Measurements from ENCODE around the gene CNTNAP2. TPM values are rescaled to one million over a fixed set of nuclear protein-coding genes. Genes with fewer than 3 reads are reported as not detected.

Gene CNTNAP2
- total RNA-seq, 4 donors from 2014 or later = 0.29 to 0.88 (median 0.33) TPM; not detected in 1

GRCh38 chr7:146960773-146961391, 844.3 kb downstream of the CNTNAP2 start:
- intact Hi-C loops (cut with DNase I) = no loop called here
- DNase-seq = no peak
- no peaks in the 10 kb centered on the region for H3K27me3 ChIP-seq
- 42 to 54% methylated on average over 5 of the region's 5 CpGs for WGBS, 2 donors
- H3K36me3 ChIP-seq = no peaks in the 10 kb centered on the region
- no peak overlapping the region for H3K27ac ChIP-seq
- no peak overlapping the region for H3K4me3 ChIP-seq (replicated peaks in 1 of 3)
- H3K9me3 ChIP-seq = no peaks in the 10 kb centered on the region
- no peaks in the 10 kb centered on the region for H3K4me1 ChIP-seq
- TF ChIP-seq CTCF (IDR thresholded peaks at IDR 0.05) = no peak
- TF ChIP-seq POLR2A (IDR thresholded peaks at IDR 0.05) = no peak

- no peak overlapping the region for H3K27ac ChIP-seq
- no peak overlapping the region for H3K4me3 ChIP-seq (replicated peaks in 1 of 3)
- no peaks in the 10 kb centered on the region for H3K9me3 ChIP-seq
- H3K27me3 ChIP-seq = no peaks in the 10 kb centered on the region
- TF ChIP-seq CTCF (IDR thresholded peaks at IDR 0.05) (no peak), POLR2A (IDR thresholded peaks at IDR 0.05) (no peak)
- WGBS, 2 donors = 64 to 80% methylated on average over 4 of the region's 4 CpGs
- no peak for DNase-seq
- H3K4me1 ChIP-seq = no peaks in the 10 kb centered on the region
- H3K36me3 ChIP-seq = no peaks in the 10 kb centered on the region
- intact Hi-C loops (cut with DNase I) = no loop called here
These were observed 845.0 kb downstream of the CNTNAP2 start for GRCh38 chr7:146961617-146962016.

GRCh38 chr7:146966274-146966673, 849.7 kb downstream of the CNTNAP2 start:
- H3K27me3 ChIP-seq = no peaks in the 10 kb centered on the region
- WGBS, 2 donors = 90 to 93% methylated on average over 3 of the region's 3 CpGs
- H3K27ac ChIP-seq = no peak overlapping the region
- no peaks in the 10 kb centered on the region for H3K36me3 ChIP-seq
- intact Hi-C loops (cut with DNase I) = no loop called here
- no peak for DNase-seq
- TF ChIP-seq CTCF (IDR thresholded peaks at IDR 0.05) (no peak), POLR2A (IDR thresholded peaks at IDR 0.05) (no peak)
- no peaks in the 10 kb centered on the region for H3K9me3 ChIP-seq
- no peak overlapping the region for H3K4me3 ChIP-seq (replicated peaks in 1 of 3)
- H3K4me1 ChIP-seq = no peaks in the 10 kb centered on the region

- no peak overlapping the region for H3K27ac ChIP-seq
- no peak for TF ChIP-seq CTCF (IDR thresholded peaks at IDR 0.05)
- TF ChIP-seq POLR2A (IDR thresholded peaks at IDR 0.05) = no peak
- no peak for DNase-seq
- no peaks in the 10 kb centered on the region for H3K4me1 ChIP-seq
- intact Hi-C loops (cut with DNase I) = no loop called here
- no peaks in the 10 kb centered on the region for H3K27me3 ChIP-seq
- whole genome bisulfite sequencing, 2 donors = 79 to 84% methylated on average over 2 of the region's 2 CpGs
- H3K4me3 ChIP-seq (replicated peaks in 1 of 3) = no peak overlapping the region
- H3K9me3 ChIP-seq = no peaks in the 10 kb centered on the region
- no peaks in the 10 kb centered on the region for H3K36me3 ChIP-seq
These were observed 865.9 kb downstream of the CNTNAP2 start for GRCh38 chr7:146982482-146982881.

GRCh38 chr7:146991596-146991995, 875.0 kb downstream of the CNTNAP2 start:
- Histone ChIP-seq H3K4me1 (no peaks in the 10 kb centered on the region), H3K27me3 (no peaks in the 10 kb centered on the region), H3K9me3 (no peaks in the 10 kb centered on the region), H3K27ac (no peak overlapping the region), H3K4me3 (replicated peaks in 1 of 3) (no peak overlapping the region), H3K36me3 (no peaks in the 10 kb centered on the region)
- TF ChIP-seq POLR2A (IDR thresholded peaks at IDR 0.05) = no peak
- no peak for TF ChIP-seq CTCF (IDR thresholded peaks at IDR 0.05)
- intact Hi-C loops (cut with DNase I) = no loop called here
- 79 to 82% methylated on average over 5 of the region's 5 CpGs for WGBS, 2 donors
- no peak for DNase-seq
